Keratinocyte (primary cell): ENCODE measurements around the gene NEK10.

ENCODE experiments used
- CTCF ChIP-seq, 3 experiments: IDR thresholded peaks in 1 of 3; conservative IDR thresholded peaks in 1 of 3; optimal IDR thresholded peaks in 1 of 3; 2 replicates in 2 of 3; 3 replicates in 1 of 3; pipeline versions ENCODE3 to v1.5.1; 2011; ENCODE audit warnings: low read length in 3 of 3, mild to moderate bottlenecking in 3 of 3, moderate library complexity in 2 of 3, control low read depth in 1 of 3, inconsistent platforms in 1 of 3; ENCODE audit not compliant: insufficient read depth in 2 of 3; ENCODE audit errors: extremely low read depth in 1 of 3
- EZH2 ChIP-seq: IDR thresholded peaks from one replicate; pipeline ENCODE4 v1.6.1; 2012; ENCODE audit warnings: inconsistent platforms, mild to moderate bottlenecking, low read length, moderate library complexity

GRCh38 chr3:27208961-27209616, 160.1 kb downstream of the NEK10 start:
- TF ChIP-seq CTCF (optimal IDR thresholded peaks at IDR 0.05 in 1 of 3, IDR thresholded peaks at IDR 0.05 in 1 of 3, conservative IDR thresholded peaks at IDR 0.05 in 1 of 3; ENCODE audit: extremely low read depth in 1 of 3, insufficient read depth in 2 of 3, low read length in 3 of 3), result no peak
- no peak for TF ChIP-seq EZH2
